Breast epithelium (tissue), 4 donors: ENCODE results near the gene ZNRD2. TPM values are rescaled to one million over a fixed set of nuclear protein-coding genes. Genes with fewer than 3 reads are reported as not detected.
A peak's percentile ranks its signal among the peaks of the same experiment; 100 is the strongest.

ENCODE experiments used
- DNase-seq, 2 donors: peaks; one replicate each; pipeline ENCODE4 v3.0.0-alpha.2; 2019; ENCODE audit warnings: low spot score in 2 of 2
- H3K27ac ChIP-seq, 2 donors: fragments of 200-600 bp; sonication (generic) in 1 of 2; one replicate each; pipeline ENCODE4 v1.5.1; 2016 to 2019; ENCODE audit warnings: mild to moderate bottlenecking in 1 of 2
- H3K27me3 ChIP-seq, 2 donors: fragments of 200-600 bp; sonication (generic) in 1 of 2; one replicate each; pipeline versions ENCODE4 v1.5.1 to v1.6.0; 2017 to 2019; ENCODE audit warnings: control low read depth in 1 of 2, mild to moderate bottlenecking in 1 of 2
- H3K36me3 ChIP-seq: fragments of 200-600 bp; one replicate; pipeline ENCODE4 v1.5.1; 2019
- H3K4me1 ChIP-seq, 2 donors: fragments of 200-600 bp; sonication (generic); one replicate each; pipeline ENCODE4 v1.5.1; 2016 to 2019; ENCODE audit warnings: control low read depth in 1 of 2
- H3K4me3 ChIP-seq, 3 donors: fragments of 200-600 bp; sonication (generic); 1 replicate in 2 of 3; 2 replicates in 1 of 3; pipeline ENCODE4 v1.5.1; 2016 to 2019; ENCODE audit warnings: mild to moderate bottlenecking in 3 of 3, moderate library complexity in 2 of 3
- H3K9me3 ChIP-seq, 2 donors: fragments of 200-600 bp; sonication (generic) in 1 of 2; one replicate each; pipeline ENCODE4 v1.5.1; 2016 to 2019; ENCODE audit warnings: control low read depth in 1 of 2
- CTCF ChIP-seq, 3 donors: fragments of 450-650 bp; IDR thresholded peaks; one replicate each; pipeline ENCODE4 v1.5.1; 2016 to 2017; ENCODE audit warnings: antibody characterized with exemption in 3 of 3, mild to moderate bottlenecking in 3 of 3, moderate library complexity in 3 of 3
- POLR2A ChIP-seq: fragments of 450-650 bp; IDR thresholded peaks from one replicate; pipeline ENCODE4 v1.6.1; 2016; ENCODE audit warnings: antibody characterized with exemption, mild to moderate bottlenecking, moderate library complexity
- POLR2AphosphoS5 ChIP-seq, 3 donors: sonication (generic); formaldehyde crosslinking; IDR thresholded peaks; one replicate each; pipeline ENCODE4 v1.6.1; 2017; ENCODE audit warnings: antibody characterized with exemption in 3 of 3
- intact Hi-C: fragments of 100-400 bp; cut with DNase I; formaldehyde crosslinking; loops from one replicate; pipeline ENCODE4 v1.15.1; 2023; ENCODE audit warnings: low total_unique reads
- total RNA-seq, 3 donors: library from RNA; depleted of rRNA; stranded (reverse); fragments of >200 nt; gene quantifications; one replicate each; pipeline ENCODE4 v1.1.0, GENCODE V29; 2016

Gene ZNRD2
- total RNA-seq, 3 donors from 2014 or later = 48.9 to 60.0 (median 59.4) TPM

DNA sequence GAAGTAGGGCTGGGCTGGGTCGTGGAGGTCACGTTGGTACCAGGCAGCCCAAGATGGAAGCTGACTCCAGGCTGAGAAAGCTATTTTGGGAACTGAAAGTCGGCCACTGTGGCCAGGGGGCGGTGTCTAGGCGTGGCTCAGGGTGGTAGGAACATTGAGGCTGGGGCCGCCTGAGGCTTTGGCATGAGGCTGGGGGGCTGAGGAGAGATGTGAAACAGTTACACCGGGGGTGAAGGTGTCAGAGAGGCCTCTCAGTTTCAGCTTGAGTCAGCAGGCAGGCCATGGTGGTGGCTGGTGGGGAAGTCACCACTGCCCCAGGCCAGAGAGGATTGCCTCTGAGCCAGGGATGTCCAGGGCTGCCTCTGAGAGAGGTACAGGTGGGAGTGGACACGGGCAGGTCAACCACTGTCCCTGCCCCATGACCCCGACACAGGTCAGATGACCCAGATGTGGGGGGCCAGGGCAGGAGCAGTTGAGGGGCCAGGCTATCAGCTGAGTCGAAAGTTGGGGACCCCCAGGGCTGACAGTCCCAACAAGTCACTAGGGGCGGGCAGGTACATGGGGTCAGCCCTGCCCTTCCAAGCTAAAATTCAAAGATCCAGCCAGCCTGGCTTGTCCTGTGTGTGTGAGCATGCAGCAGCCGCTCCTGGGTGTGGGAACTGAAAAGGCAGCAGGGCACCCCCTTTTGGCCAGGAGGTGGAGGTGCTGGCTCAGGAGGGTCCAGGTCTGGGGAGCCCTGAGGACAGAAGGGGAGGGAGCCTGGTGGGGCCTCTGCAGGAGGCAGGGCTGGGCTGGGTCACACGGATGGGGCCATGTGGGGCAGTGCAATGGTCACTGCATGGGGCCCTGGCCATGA, 18.1 kb downstream of the ZNRD2 start:
- TF ChIP-seq CTCF (IDR thresholded peaks at IDR 0.05) (peak; percentile 20 to 71 (median 45)), POLR2AphosphoS5 (IDR thresholded peaks at IDR 0.05) (no peak)
- peaks cover 0 to under 1% of the 10 kb centered on the region in 2 donors for H3K4me1 ChIP-seq
- peak overlapping the region; percentile 19 to 56 for H3K27ac ChIP-seq
- no peaks in the 10 kb centered on the region for H3K27me3 ChIP-seq
- H3K4me3 ChIP-seq = no peak overlapping the region
- no peaks in the 10 kb centered on the region for H3K36me3 ChIP-seq
- intact Hi-C loops = loop anchor here (5.0 kb wide), 1 partner anchor 46 kb away; no protein-coding TSS in a partner anchor
- no peak for DNase-seq
- H3K9me3 ChIP-seq = no peaks in the 10 kb centered on the region

DNA sequence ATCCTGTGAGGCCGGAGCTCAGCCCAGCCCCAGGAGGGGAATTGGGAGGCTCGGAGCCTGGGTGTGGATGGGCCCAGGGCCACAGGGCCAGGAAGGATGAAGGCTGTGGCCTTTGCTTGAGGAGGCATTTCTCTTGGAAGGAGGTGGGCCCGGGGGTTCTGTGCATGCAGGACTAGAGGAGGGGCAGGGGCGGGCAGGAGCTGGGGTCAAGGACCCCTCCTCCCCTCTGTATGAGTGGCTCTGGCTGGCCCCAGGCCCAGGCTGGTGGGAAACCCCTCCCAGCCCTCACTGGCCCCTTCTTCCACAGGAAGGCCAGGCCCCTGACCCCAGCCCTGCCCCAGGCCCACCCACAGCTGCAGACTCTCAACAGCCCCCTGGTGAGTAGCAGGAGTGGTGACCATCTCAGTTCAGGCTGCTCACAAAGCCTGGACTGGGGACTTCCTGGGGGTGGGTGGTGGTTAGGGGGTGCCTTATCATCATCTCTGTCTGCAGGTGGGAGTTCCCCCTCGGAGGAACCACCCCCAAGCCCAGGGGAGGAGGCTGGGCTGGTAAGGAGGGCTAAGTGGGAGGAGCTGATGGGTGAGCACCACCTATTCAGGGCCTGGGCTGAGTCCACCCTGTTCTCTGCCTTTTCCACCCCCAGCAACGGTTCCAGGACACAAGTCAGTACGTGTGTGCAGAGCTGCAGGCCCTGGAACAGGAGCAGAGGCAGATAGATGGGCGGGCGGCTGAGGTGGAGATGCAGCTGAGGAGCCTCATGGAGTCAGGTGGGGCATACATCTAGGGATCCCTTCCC, 19.4 kb downstream of the ZNRD2 start:
- intact Hi-C loops = loop anchor here (5.0 kb wide), 1 partner anchor 47 kb away; no protein-coding TSS in a partner anchor
- Histone ChIP-seq H3K27me3 (no peaks in the 10 kb centered on the region), H3K27ac (peak overlapping the region in 1 of 2 donors; percentile 19), H3K9me3 (no peaks in the 10 kb centered on the region), H3K36me3 (no peaks in the 10 kb centered on the region), H3K4me1 (peaks cover 0 to 4% of the 10 kb centered on the region in 2 donors), H3K4me3 (no peak overlapping the region)
- TF ChIP-seq CTCF (IDR thresholded peaks at IDR 0.05) (no peak), POLR2A (no peak), POLR2AphosphoS5 (IDR thresholded peaks at IDR 0.05) (no peak)
- no peak for DNase-seq

DNA sequence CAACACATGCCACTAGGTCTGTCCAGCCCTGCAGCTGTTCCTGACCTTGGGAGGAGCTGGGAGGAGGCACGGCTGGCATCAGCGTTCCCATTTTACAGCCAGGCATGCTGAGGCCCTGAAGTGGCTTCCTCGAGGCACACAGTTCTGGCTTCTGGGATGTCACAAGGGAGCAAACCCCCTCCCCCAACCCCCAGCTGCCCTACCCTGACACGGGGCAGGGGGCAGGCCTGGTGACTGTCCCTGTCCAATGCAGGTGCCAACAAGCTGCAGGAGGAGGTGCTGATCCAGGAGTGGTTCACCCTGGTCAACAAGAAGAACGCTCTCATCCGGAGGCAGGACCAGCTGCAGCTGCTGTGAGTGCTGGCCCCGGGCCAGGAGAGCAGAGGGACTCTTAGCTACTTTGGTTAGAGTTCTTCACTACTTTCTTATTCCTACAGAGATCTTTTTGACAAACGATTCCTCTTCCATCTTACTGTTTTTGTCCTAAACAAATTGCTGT, 20.0 kb downstream of the ZNRD2 start:
- intact Hi-C loops = no loop called here
- no peaks in the 10 kb centered on the region for H3K36me3 ChIP-seq
- TF ChIP-seq CTCF (IDR thresholded peaks at IDR 0.05) (no peak), POLR2A (no peak), POLR2AphosphoS5 (IDR thresholded peaks at IDR 0.05) (no peak)
- no peaks in the 10 kb centered on the region for H3K27me3 ChIP-seq
- H3K27ac ChIP-seq = peak overlapping the region in 1 of 2 donors; percentile 19
- peaks cover 0 to 4% of the 10 kb centered on the region in 2 donors for H3K4me1 ChIP-seq
- no peaks in the 10 kb centered on the region for H3K9me3 ChIP-seq
- H3K4me3 ChIP-seq = no peak overlapping the region
- no peak for DNase-seq

DNA sequence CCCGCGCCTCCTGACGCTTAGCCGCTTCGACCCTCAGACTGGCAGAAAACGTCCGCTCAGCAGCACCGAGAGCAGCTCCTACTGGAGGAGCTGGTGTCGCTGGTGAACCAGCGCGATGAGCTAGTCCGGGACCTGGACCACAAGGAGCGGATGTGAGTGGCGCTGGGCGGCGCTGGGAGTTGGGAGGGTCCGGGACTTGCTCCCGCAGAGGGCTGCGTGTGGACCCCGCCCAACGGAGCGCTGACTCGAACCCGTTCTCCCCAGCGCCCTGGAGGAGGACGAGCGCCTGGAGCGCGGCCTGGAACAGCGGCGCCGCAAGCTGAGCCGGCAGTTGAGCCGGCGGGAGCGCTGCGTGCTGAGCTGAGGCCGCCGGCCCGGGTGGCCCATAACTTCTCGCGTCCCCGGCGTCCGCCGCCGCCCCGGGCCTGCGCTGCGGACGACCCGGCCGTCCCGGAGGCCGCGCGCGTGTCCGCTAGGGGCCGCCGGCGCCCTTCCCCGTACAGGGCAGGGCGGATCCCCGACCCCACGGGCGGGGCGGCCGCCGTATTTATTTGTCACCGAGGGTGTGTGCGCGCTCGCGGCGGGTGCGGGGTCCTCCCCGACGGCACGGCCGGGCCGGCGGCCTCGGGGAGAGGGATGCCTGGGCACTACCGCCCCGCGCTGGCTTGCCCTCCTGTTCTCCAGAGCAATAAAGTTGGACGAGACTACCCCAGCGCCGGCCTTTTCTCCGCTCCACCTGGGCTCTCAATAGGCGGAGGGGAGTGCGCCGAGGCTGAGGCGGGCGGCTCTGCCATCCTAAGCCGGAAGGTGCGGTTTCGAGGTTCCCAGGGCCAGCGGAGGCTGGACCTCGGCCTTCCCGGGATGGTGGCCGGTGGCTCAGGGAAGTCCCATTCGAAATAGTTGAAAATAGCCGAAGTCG, 21.9 kb downstream of the ZNRD2 start:
- peaks cover 0 to 4% of the 10 kb centered on the region in 2 donors for H3K4me1 ChIP-seq
- intact Hi-C loops = no loop called here
- no peak for DNase-seq
- H3K27me3 ChIP-seq = no peaks in the 10 kb centered on the region
- peak overlapping the region in 1 of 2 donors; percentile 55 for H3K27ac ChIP-seq
- H3K9me3 ChIP-seq = no peaks in the 10 kb centered on the region
- no peaks in the 10 kb centered on the region for H3K36me3 ChIP-seq
- peak overlapping the region in 1 of 3 donors; percentile 22 for H3K4me3 ChIP-seq
- TF ChIP-seq CTCF (IDR thresholded peaks at IDR 0.05) = no peak
- no peak for TF ChIP-seq POLR2A
- TF ChIP-seq POLR2AphosphoS5 (IDR thresholded peaks at IDR 0.05) = no peak
